ENCODE measurements around the gene CBX1.

- TF ChIP-seq POLR2A (IDR thresholded peaks at IDR 0.05; ENCODE audit: low read depth, low read length) (no peak), POLR2AphosphoS5 (IDR thresholded peaks at IDR 0.05; ENCODE audit: insufficient read depth, low read depth, low read length) (no peak), EZH2 (IDR thresholded peaks at IDR 0.05; ENCODE audit: borderline replicate concordance, low read depth, low read length, severe bottlenecking) (no peak)
- TF ChIP-seq, protein P1, sequence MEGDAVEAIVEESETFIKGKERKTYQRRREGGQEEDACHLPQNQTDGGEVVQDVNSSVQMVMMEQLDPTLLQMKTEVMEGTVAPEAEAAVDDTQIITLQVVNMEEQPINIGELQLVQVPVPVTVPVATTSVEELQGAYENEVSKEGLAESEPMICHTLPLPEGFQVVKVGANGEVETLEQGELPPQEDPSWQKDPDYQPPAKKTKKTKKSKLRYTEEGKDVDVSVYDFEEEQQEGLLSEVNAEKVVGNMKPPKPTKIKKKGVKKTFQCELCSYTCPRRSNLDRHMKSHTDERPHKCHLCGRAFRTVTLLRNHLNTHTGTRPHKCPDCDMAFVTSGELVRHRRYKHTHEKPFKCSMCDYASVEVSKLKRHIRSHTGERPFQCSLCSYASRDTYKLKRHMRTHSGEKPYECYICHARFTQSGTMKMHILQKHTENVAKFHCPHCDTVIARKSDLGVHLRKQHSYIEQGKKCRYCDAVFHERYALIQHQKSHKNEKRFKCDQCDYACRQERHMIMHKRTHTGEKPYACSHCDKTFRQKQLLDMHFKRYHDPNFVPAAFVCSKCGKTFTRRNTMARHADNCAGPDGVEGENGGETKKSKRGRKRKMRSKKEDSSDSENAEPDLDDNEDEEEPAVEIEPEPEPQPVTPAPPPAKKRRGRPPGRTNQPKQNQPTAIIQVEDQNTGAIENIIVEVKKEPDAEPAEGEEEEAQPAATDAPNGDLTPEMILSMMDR (IDR thresholded peaks at IDR 0.05; ENCODE audit: extremely low read depth in 1 of 2, insufficient read depth in 1 of 2, low read depth in 1 of 2, low read length in 2 of 2) = no peak
- TF ChIP-seq, protein P2, sequence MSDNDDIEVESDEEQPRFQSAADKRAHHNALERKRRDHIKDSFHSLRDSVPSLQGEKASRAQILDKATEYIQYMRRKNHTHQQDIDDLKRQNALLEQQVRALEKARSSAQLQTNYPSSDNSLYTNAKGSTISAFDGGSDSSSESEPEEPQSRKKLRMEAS (IDR thresholded peaks at IDR 0.05; ENCODE audit: insufficient read depth, insufficient read length) = no peak
Observed at GRCh38 chr17:48128400-48128799, 27.1 kb upstream of the CBX1 start.
